CD4-positive, alpha-beta T cell (primary cell): ENCODE results near the gene IRX3. TPM values are rescaled to one million over a fixed set of nuclear protein-coding genes. Genes with fewer than 3 reads are reported as not detected.

Source experiments
- ATAC-seq: fragments of 200-7000 bp; cut with Tn5 transposase; one replicate; pipeline ENCODE4 v1.10.0; 2022; ENCODE audit warnings: mild to moderate bottlenecking; ENCODE audit not compliant: poor library complexity
- CTCF ChIA-PET: fragments of 350-600 bp; sonication (Branson Sonifier 250); formaldehyde crosslinking; loops from one replicate; lab custom pipeline; 2021; ENCODE audit warnings: antibody characterized with exemption, inconsistent platforms; lab: Charles Lee
- POLR2A ChIA-PET: fragments of 350-600 bp; sonication (Branson Sonifier 250); formaldehyde crosslinking; loops from one replicate; lab custom pipeline; 2021; ENCODE audit warnings: antibody characterized with exemption, inconsistent platforms; lab: Charles Lee
- DNase-seq, 14 experiments: peaks; one replicate each; pipeline ENCODE4 v3.0.0-alpha.2; 2013 to 2020; ENCODE audit warnings: mixed read lengths in 2 of 14
- H3K27ac ChIP-seq, 2 donors: one replicate each; pipeline versions ENCODE4 v1.5.1 to v1.7.0; 2013; ENCODE audit warnings: low read length in 2 of 2, low read depth in 1 of 2, mild to moderate bottlenecking in 1 of 2
- H3K27me3 ChIP-seq, 2 experiments: 1 replicate in 1 of 2; 2 replicates in 1 of 2; pipeline versions ENCODE4 v1.6.1 to v1.7.0; 2013; ENCODE audit warnings: low read length in 2 of 2, control low read depth in 1 of 2, mild to moderate bottlenecking in 1 of 2, moderate library complexity in 1 of 2; ENCODE audit not compliant: insufficient read depth in 2 of 2, control insufficient read depth in 1 of 2
- H3K36me3 ChIP-seq: one replicate; pipeline ENCODE4 v1.6.1; 2013; ENCODE audit warnings: low read length, control low read depth; ENCODE audit not compliant: insufficient read depth
- H3K4me1 ChIP-seq: one replicate; pipeline ENCODE4 v1.6.1; 2013; ENCODE audit warnings: low read length, control low read depth; ENCODE audit not compliant: insufficient read depth
- H3K4me3 ChIP-seq: one replicate; pipeline ENCODE4 v1.5.1; 2013; ENCODE audit warnings: mild to moderate bottlenecking, low read length, moderate library complexity
- H3K9me3 ChIP-seq, 2 experiments: 1 replicate in 1 of 2; 2 replicates in 1 of 2; pipeline versions ENCODE4 v1.6.1 to v1.7.0; 2013; ENCODE audit warnings: low read length in 2 of 2, mild to moderate bottlenecking in 2 of 2, control low read depth in 1 of 2, moderate library complexity in 1 of 2; ENCODE audit not compliant: control insufficient read depth in 1 of 2, insufficient read depth in 1 of 2
- H3K27ac Mint-ChIP-seq: one replicate; pipeline ENCODE4 v1.8.0; 2020; ENCODE audit warnings: mixed read lengths
- H3K27me3 Mint-ChIP-seq: one replicate; pipeline ENCODE4 v1.8.0; 2021; ENCODE audit warnings: mixed read lengths
- H3K36me3 Mint-ChIP-seq: one replicate; pipeline ENCODE4 v1.8.0; 2021; ENCODE audit warnings: low read depth, mixed read lengths
- H3K4me1 Mint-ChIP-seq: one replicate; pipeline ENCODE4 v1.8.0; 2021; ENCODE audit warnings: low read depth, mixed read lengths
- H3K4me3 Mint-ChIP-seq: one replicate; pipeline ENCODE4 v1.8.0; 2020; ENCODE audit warnings: mild to moderate bottlenecking, mixed read lengths
- H3K9me3 Mint-ChIP-seq: one replicate; pipeline ENCODE4 v1.8.0; 2020; ENCODE audit warnings: mixed read lengths
- intact Hi-C, 2 experiments: fragments of 100-400 bp; cut with DNase I in 1 of 2; cut with micrococcal nuclease in 1 of 2; formaldehyde crosslinking; loops; one replicate each; pipeline versions ENCODE4 v1.15.1 to v1.9.0; 2023 to 2025; cut with DNase I, micrococcal nuclease
- total RNA-seq, 174 experiments: library from RNA in 2 of 174; stranded (reverse) in 2 of 174; gene quantifications; one replicate each; pipeline ENCODE4 v1.2.3 and lab custom pipeline; 2021 to 2026
- TF ChIP-seq, protein P1 (sequence below): fragments of 200-600 bp; IDR thresholded peaks from one replicate; pipeline ENCODE4 v1.8.0; 2022; ENCODE audit warnings: antibody characterized with exemption, mild to moderate bottlenecking

IRX3 gene
- total RNA-seq, 2 experiments from 2014 or later = not detected

- Mint-ChIP-seq H3K4me1 (no peaks in the 10 kb centered on the region), H3K27ac (no peak overlapping the region), H3K27me3 (peaks cover 22% of the 10 kb centered on the region), H3K4me3 (no peak overlapping the region), H3K36me3 (no peaks in the 10 kb centered on the region), H3K9me3 (no peaks in the 10 kb centered on the region)
- TF ChIP-seq, protein P1, sequence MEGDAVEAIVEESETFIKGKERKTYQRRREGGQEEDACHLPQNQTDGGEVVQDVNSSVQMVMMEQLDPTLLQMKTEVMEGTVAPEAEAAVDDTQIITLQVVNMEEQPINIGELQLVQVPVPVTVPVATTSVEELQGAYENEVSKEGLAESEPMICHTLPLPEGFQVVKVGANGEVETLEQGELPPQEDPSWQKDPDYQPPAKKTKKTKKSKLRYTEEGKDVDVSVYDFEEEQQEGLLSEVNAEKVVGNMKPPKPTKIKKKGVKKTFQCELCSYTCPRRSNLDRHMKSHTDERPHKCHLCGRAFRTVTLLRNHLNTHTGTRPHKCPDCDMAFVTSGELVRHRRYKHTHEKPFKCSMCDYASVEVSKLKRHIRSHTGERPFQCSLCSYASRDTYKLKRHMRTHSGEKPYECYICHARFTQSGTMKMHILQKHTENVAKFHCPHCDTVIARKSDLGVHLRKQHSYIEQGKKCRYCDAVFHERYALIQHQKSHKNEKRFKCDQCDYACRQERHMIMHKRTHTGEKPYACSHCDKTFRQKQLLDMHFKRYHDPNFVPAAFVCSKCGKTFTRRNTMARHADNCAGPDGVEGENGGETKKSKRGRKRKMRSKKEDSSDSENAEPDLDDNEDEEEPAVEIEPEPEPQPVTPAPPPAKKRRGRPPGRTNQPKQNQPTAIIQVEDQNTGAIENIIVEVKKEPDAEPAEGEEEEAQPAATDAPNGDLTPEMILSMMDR = no peak
- ChIA-PET POLR2A (no interaction called here), CTCF (no interaction called here)
- ATAC-seq (no peak), DNase-seq (no peak)
- H3K27ac ChIP-seq = no peak overlapping the region
- H3K9me3 ChIP-seq = peaks cover 0 to 5% of the 10 kb centered on the region in 2 experiments
- no peaks in the 10 kb centered on the region for H3K27me3 ChIP-seq
- intact Hi-C loops = no loop called here
- H3K4me1 ChIP-seq = no peaks in the 10 kb centered on the region
- no peaks in the 10 kb centered on the region for H3K36me3 ChIP-seq
- H3K4me3 ChIP-seq = no peak overlapping the region
These were observed 18.5 kb upstream of the IRX3 start for GRCh38 chr16:54305080-54305479.

DNA sequence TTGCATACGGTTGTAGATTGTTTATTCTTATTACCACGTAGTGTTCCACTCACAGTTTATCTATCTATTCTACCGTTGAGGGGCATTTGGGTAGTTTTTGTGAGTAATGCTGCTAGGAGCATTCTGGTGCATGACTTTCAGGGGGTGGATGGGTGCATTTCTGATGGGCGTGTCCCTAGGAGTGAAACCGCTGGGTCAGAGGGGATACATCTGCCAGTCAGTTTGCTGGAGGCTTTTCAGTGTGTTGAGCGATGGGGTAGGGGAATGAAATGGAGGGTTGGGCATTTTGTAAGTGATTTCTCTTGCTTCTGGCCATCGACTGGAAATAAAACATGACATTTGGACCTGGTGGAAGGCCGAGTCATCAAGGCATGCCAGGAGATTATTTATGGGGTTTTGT is 17.0 kb upstream of the IRX3 start:
- POLR2A ChIA-PET = no interaction called here
- no peaks in the 10 kb centered on the region for H3K36me3 ChIP-seq
- peaks cover 25% of the 10 kb centered on the region for H3K27me3 Mint-ChIP-seq

GRCh38 chr16:54297154-54297553 is 10.6 kb upstream of the IRX3 start:
- peaks cover 11% of the 10 kb centered on the region for H3K9me3 Mint-ChIP-seq
- no peaks in the 10 kb centered on the region for H3K36me3 ChIP-seq
- no peak overlapping the region for H3K27ac Mint-ChIP-seq
- ChIA-PET POLR2A (no interaction called here), CTCF (no interaction called here)
- H3K9me3 ChIP-seq = peaks cover 0 to 5% of the 10 kb centered on the region in 2 experiments
- H3K36me3 Mint-ChIP-seq = no peaks in the 10 kb centered on the region
- intact Hi-C loops = no loop called here
- no peak for DNase-seq
- no peaks in the 10 kb centered on the region for H3K4me1 Mint-ChIP-seq
- H3K4me1 ChIP-seq = no peaks in the 10 kb centered on the region
- no peak overlapping the region for H3K4me3 Mint-ChIP-seq
- H3K27me3 Mint-ChIP-seq = peaks cover 42% of the 10 kb centered on the region
- no peak for ATAC-seq
- H3K27me3 ChIP-seq = peaks cover 8 to 19% of the 10 kb centered on the region in 2 experiments
- TF ChIP-seq, protein P1 = no peak
- no peak overlapping the region for H3K4me3 ChIP-seq
- no peak overlapping the region for H3K27ac ChIP-seq

More for the DNA sequence above, 17.0 kb upstream of the IRX3 start:
- H3K27me3 ChIP-seq = peaks cover 0 to 2% of the 10 kb centered on the region in 2 experiments
- no peaks in the 10 kb centered on the region for H3K4me1 ChIP-seq
- Mint-ChIP-seq H3K4me1 (no peaks in the 10 kb centered on the region), H3K36me3 (no peaks in the 10 kb centered on the region), H3K4me3 (no peak overlapping the region), H3K27ac (no peak overlapping the region), H3K9me3 (no peaks in the 10 kb centered on the region)
- H3K4me3 ChIP-seq = no peak overlapping the region
- intact Hi-C loops = no loop called here
- DNase-seq (no peak), ATAC-seq (no peak)
- TF ChIP-seq, protein P1 = no peak
- no peak overlapping the region for H3K27ac ChIP-seq
- H3K9me3 ChIP-seq = peaks cover 0 to 5% of the 10 kb centered on the region in 2 experiments
- CTCF ChIA-PET = interaction anchor here (0.6 kb wide), 1 partner anchor 135 kb away, joined by 3 read pairs; no protein-coding TSS in a partner anchor
